Bone marrow (tissue), 2 donors: ENCODE results near the gene ANO1.

Source experiments
- DNase-seq, 2 donors: peaks; one replicate each; lab custom pipeline; 2025; lab: John Stamatoyannopoulos, UW

The ANO1 gene

DNA sequence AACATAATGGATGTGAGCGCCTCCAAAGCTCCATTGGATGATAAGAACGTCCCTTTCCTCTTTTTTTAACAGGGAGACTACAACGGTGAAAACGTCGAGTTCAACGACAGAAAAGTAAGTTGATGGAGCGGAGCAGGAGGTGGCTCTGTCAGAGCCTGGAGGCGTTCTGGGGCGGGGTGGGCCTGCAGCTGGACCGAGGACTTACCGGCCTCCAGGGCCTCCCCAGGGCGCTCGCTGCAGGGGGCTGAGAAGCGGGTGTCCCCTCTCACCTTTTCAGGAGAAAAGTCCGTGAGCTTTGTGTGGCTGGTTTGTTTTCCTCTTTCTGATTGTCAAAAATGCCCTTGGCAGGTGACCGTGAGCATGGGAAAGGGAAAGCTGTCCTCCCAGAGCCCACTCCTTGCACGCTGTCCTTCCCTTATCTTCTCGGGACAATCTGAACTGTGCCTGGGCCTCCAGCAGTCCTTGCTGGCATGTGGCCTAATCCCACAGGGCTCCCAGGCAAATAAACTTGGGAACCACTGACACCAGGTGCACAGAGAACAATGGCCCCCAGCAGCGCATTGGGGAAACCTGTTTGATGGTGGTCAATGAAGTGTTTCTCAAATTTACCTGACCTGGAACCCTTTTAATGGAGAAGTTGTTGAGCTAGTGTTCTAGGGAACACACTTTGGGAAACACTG, 38.4 kb downstream of the ANO1 start:
- DNase-seq, result no peak

DNA sequence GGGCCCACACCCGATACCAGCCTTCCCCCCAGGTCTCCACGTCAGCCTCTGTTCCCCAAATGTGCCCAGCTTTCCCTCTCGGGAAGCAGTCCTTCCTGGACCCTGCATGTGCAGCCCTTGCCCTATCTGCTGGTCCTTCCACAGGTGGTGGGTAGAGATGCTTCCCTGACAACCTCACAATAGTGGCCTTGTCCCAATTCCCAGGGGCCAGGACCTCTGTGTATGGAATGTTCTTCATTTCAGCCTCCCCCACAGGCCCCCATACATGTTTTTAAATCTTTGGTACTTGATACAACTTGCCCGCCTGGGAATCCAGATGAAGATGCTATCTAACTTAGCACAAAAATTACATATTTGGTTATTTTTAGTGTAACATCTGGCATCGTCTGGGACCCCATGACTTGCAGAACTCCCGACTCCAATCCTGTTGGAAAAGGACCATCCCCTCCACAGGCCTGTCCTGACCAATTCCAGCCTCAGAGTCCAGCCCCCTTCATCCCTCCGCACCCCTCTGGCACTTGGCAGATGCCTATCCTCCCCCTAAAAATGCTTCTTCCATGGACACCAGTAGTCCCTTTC, 39.5 kb downstream of the ANO1 start:
- no peak for DNase-seq

DNA sequence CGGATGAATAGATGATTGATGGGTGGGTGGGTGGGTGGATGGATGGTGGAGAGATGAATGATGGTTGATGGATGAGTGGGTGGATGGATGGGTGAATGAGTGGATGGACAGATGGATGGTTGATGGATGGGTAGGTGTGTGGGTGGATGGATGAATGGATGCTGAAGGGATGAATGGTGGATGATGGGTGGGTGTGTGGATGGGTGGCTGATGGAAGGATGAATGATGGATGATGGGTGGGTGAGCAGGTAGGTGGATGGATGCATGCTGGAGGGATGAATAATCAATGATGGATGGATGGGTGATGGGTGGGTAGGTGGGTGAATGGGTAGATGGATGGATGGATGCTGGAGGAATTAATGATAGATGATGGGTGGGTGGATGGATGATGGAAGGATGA, 40.5 kb downstream of the ANO1 start:
- DNase-seq, result no peak

DNA sequence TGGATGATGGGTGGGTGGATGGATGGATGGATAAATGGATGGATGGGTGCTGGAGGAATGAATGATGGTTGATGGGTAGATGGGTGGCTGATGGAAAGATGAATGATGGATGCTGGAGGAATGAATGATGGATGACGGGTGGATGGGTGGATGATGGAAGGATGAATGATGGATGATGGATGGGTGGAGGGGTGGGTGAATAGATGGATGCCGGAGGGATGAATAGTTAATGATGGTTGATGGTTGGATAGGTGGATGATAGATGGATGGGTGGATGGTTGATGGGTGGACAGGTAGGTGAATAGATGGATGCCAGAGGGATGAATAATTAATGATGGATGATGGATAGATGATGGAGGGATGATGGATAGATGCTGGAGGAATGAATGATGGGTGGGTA, 41.4 kb downstream of the ANO1 start:
- no peak for DNase-seq

DNA sequence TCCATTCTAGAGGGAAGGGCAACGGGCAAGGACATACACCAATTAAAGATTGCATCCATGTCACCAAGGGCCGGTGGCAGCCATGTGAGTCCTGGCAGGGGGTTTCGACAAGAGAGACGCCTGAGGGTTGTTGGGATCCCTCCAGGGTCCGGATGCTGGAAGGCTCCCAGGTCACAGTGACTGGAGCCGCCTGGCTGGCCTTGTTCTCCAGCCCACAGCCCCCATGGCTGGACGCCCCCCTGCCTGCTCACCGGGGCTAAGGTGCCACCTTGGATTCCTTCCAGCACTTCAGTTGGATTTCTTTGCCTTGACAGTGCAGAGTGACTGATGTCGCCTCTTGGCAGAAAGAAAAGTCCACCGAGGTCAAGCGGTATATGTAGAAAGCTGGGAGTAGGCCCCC, 42.6 kb downstream of the ANO1 start:
- DNase-seq, result no peak

DNA sequence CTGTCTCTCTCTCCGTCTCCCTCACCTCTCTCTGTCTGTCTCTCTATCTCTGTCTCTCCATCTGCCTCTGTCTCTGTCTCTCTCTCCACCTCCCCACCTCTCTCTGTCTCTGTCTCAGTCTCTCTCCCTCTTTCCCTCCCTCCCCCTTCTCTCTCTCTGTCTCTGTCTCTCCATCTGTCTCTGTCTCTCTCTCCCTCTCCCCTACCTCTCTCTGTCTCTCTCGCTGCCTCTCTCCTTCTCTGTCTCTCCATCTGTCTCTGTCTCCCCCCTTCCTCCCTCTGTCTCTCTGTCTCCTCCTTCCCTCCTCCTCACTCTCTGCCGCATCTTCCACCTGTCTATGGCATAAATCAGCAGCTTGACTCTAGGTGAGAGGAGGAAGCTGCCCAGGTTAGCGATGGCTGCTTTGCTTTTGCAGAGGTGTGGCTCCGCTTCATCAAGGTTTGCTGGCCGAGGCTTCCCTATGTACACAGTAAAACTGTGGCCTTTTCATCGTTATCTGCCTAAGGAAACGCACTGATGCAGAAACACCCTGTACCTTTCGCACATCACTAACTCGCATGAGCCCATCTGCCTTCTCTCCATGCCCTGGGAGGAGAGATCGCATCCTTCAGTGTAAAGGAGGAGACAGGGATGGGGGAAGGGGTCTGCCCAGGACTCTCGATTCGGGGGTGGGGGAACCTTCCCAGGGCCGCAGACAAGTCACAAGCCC, 44.5 kb downstream of the ANO1 start:
- no peak for DNase-seq

DNA sequence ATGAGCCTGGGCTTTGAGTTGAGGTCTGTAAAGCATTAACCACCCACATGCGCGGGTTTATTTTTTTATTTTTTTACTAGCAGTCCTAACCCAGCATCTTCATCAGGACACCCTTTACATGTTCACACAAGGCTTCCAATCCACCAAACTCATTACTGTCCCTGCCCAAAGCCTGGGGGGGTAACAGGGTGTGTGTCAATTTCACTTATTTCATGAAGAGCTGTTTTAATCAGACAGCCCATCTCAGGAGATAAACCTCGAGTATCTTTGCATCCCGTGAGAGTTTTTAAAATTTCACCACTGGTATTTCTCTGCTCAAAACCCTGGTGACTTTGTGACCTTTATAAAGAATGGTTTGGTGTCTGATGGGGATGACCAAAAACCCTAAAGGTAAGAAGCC, 45.6 kb downstream of the ANO1 start:
- no peak for DNase-seq

DNA sequence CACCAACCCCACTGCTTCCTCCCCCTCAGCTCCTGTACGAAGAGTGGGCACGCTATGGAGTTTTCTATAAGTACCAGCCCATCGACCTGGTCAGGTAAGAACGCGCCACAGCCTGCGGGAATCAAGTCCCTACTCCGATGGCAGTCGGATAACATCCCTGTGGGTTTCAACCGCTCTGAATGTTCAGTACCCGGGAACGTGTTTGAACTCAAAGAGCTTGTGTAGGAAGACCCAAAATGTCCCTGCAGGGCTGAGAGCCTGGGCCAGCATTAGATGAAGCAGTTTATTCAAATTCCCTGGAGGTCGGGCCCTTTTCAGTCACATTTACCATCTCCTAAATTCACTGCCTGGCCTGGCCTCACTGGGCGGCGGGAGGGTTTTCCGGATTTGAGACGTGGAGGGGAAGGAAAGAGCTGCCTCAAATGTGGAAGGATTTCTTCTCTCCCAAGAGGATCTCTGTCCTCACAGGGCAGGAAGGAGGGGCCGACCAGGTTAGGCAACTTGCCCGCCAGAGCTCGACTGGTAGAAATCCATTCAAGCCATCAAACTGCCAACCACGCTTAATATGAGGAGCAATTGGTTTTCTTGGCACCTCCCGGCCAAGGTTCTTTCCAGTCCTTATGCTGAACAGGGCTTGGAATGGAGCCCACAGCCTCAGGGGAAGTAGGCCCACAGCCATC, 46.3 kb downstream of the ANO1 start:
- DNase-seq, result no peak

DNA sequence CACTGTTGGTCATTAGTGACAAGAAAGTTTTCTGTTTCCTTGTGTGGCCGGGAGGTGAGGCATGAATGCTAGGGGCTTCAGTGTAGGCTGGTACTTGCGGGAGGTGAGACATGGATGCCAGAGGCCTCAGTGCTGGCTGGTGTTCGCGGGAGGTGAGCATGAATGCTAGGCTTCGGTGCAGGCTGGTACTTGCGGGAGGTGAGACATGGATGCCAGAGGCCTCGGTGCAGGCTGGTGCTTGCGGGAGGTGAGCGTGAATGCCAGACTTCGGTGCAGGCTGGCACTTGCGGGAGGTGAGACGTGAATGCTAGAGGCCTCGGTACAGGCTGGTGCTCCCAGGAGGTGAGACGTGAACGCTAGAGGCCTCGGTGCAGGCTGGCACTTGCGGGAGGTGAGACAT, 48.4 kb downstream of the ANO1 start:
- no peak for DNase-seq

DNA sequence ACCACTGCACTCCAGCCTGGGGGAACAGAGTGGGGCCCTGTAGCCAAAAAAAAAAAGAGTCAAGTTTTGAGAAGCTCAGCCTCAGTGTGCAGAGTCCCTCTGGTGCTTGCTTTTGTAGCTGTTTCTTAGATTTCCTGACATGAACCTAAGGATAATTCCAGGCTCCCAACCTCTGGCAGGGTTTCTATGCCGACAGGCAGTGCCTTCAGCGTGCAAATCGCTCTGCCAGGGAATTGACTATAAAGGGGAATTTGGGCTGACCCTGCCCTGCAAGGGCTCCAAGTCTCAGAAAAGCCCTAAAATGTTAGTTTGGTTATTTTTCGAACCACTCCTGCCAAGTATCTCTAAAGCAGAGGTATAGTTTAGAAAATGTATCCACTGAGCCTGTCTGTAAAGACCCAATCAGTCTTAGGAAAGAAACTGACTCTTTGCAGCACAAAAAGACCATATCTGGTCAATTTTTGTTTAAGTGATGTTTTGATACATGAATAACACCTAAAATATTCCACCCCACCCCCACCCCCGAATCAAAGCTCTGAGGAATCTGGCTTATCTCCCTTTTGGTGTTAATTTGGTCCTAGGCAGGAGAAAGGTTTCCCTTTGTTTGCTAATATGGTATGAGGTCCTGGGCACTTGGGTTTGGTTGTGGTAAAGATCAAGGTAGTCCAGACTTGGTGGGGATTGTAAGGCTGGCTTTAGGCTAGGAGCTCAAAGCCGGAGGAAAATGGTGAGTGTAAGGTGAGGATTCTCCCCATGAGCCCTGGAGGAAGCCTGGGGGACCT, 49.7 kb downstream of the ANO1 start:
- DNase-seq, result no peak

DNA sequence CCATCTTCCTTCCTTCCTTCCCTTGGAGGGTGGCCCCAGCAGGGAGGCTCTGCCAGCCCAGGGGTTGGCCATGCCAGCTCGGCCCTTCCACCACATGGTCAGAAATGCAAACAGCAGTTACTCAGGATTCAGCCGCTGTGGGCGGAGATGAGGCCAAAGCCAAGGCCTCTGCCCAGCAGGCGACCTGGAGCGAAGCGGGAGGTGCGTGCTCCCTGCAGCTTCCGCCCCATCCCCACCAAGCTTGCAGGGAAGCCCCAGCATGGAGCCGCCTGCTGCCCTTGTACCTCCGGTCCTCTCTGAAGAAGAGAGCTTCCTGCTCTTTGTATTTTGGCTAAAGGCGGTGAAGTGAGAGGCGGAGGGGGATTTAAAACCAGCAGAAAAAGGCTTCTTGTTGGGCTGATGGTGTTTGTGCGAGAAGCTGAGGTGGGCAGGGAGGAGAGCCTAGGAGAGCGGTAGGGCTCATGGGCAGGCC, 50.4 kb downstream of the ANO1 start:
- no peak for DNase-seq

DNA sequence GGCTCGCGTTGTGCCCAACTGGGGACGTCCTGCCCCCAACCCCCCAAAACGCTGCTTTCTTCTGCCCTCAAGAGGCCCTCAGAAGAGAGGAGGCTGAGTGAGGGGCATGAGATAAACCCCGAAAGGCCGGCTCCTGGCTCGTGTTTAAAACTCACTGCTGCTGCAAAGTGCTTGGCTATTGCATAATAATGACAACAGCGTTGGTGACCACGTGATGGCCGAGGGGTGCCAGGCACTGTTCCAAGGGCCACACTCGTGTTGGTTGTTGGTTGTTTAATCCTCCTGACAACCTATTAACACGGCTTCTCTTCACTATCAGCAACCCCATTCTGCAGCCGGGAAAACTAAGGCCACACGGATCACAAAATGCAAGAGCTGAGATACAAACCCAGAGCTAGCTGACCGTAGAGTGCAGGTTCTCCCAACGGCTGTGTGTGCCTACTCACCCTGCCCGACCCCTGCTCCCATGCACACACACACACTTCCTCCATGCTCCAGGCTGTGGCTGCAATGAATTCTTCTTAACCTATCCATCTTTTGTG, 51.0 kb downstream of the ANO1 start:
- DNase-seq, result no peak

DNA sequence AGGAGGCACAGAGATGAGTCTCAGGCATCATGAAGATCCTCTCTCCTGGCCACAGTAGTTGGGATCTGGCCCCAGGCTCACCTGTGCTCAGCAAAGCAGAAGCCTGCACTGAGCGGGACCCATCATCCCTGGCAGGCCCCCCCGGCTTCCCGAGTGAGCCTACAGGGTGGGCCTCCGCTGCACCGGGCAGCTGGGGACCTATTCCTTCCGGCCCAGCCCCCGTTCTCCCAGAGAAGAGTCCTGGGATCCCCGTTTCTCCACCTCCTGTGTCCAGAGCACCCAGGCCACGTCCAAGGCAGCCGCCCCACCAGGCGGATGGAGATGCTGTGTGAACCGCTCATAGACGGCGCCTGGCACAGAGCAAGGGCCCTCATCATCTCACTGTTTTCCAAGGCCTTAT, 52.5 kb downstream of the ANO1 start:
- no peak for DNase-seq

DNA sequence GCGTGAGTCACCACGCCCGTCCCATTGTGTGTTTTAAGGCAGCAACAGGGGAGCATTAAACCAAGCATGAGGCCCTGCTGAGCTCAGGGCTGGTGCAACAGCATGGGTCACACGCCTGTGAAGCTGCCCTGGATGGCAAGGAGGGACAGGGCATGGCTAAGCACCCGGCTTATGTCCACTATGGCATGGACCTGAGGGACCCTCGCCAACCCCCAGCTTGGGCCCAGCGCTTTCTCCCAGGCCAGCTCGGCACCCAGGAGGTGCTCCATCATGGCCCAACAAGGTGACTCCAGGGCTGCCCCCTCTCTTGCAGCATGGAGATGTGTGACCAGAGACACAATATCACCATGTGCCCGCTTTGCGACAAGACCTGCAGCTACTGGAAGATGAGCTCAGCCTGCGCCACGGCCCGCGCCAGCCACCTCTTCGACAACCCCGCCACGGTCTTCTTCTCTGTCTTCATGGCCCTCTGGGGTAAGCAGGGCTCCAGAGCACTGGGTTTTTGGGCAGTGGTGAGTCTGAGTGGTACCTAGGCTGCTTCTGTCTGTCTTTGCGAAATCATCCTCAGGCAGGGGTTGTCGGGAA, 53.6 kb downstream of the ANO1 start:
- no peak for DNase-seq

DNA sequence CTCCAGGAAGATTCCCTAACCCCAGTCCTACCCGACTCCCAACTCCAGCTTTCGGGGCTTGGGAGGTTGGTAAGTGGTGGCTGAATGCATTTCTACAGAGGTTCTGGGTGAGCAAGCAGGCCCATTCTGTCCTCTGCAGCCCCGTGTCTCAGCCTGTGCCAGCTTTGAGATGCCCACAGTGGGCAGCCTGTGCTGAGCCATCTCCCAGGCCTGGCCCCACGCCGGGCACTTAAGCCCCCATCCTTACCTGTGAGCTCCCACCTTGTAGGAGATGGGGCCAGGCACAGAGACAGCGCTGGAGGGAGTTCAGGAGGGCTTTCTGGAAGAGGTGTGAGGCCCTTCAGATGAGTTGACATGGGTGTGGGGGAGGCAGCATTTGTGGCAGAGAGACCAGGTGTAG, 54.5 kb downstream of the ANO1 start:
- DNase-seq, result no peak

DNA sequence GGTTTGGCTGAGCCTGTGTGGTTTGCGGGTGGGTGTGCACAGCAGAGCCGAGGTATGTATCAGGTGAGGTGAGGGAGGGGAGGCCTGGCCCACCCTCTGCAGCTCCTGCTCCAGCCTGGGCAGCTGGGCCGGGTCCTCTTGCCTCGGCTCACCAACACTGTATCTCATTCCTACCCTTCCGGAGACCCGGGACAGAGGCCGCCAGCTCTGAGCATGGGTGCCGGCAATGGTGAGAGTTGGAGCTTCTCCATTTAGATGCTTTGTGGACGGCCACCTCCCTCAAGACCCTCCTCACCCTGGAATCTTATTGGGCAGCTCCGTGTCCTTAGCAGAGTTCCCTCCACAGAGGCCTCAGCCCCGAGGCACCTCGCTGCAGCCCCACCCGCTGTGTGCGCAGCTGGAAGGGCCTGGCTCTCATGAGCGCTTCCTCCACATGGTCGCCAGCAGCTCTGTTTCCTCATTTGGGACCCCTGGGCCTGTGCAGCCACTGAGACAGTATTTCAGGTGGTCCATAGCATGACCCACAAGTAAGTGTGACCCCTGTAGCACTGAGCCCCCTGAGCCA, 55.7 kb downstream of the ANO1 start:
- no peak for DNase-seq

DNA sequence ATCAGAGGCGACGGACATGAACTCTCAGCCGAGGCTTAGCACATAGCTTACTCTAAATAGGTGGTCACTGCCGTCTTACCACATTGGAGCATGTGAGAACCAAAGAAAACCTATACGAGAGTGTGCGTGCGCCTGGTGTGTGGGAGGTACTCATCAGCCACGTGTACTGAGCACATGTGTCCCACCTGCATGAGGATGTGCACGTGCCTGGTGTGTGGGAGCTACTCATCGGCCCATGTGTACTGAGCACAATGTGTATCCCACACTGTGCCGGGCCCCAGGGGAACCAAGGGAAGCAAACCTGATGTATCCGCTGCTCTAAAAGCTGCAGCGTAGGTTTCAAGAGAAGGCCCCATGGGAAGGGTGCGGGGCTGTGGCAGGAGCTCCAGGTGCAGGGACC, 56.4 kb downstream of the ANO1 start:
- DNase-seq, result no peak

DNA sequence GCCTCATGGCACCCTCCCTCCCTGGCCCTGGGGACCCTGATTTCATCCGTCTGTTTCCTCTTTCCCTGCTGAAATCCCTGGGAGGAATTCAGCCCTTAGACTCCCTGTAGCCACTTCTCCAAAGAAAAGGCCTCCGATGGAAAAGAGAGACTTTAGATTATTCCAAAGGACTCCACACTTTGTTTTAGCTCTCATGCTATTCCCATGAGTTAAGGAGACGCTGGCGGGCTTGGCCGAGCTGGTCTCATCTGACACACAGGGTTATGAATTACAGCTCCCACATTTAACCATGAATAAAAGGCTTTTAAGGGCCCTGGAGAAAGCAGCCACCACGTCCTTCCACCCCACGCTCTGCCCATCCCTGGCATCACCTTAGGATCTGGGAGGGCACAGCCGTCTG, 57.0 kb downstream of the ANO1 start:
- no peak for DNase-seq

DNA sequence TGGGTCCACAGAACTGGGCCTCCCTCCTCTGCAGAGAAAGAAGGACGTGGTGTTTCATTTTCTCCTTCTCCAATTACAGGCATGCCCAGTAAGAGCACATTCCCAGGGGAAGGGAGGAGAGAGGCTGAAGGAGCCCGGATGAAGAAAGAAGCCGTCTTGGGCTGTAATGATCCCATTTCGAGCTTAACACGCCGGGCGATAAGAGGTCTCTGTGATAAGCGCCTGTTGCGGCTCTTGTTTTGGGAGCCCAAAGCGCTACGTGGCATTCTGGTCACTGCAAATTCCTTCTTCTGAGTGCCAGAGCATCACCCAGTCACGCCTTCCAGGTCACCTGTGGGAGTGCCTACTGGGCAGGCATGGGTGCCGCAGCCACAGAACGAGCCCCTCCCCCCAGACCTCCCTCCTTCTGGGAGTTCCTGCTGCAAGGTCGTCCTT, 57.5 kb downstream of the ANO1 start:
- no peak for DNase-seq

DNA sequence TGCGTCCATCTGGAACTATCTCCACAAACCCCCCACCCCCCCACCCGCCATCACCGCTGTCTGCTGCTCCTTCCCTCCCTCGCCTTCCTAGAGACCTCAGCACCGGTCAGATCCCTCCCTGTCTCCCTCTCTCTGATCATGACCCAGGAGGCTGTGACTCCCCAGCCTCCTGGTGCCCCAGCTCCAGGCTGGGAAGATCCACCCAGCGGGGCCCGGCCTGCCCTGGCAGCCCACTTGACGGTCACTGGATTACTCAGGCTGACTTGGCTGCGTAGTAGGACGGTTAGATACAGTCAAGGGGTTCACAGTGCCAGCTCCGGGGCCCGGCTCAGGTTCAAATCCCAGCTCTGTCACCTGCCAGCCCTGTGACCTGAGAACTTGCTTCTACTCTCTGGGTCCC, 59.3 kb downstream of the ANO1 start:
- DNase-seq, result no peak

DNA sequence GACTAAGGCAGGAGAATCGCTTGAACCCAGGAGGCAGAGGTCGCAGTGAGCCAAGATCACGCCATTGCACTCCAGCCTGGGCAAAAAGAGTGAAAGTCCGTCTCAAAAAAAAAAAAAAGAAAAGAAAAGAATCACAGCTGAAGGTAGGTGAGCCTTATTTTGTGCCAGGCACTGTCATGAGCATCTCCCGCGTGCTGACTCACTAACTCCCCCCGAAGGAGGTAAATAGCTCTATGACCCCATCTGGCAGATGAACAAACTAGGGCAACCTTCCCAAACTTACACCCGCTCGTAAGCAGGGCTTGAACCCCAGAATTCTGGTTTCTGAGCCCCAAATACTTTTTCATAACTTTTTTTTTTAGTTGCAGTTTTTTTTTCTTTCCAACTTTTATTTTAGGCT, 60.3 kb downstream of the ANO1 start:
- DNase-seq, result no peak
